Transverse colon (tissue), 4 donors: ENCODE measurements around the gene SMG1. TPM values are rescaled to one million over a fixed set of nuclear protein-coding genes. Genes with fewer than 3 reads are reported as not detected.

Experiments
- DNase-seq: peaks from one replicate; pipeline ENCODE4 v3.0.0-alpha.2; 2019
- H3K27ac ChIP-seq, 4 donors: fragments of 200-600 bp; sonication (generic); 2 replicates each; pipeline ENCODE4 v1.5.1; 2016 to 2018; ENCODE audit warnings: inconsistent platforms in 4 of 4
- H3K27me3 ChIP-seq: fragments of 200-600 bp; sonication (generic); 2 replicates; pipeline ENCODE4 v1.5.1; 2017; ENCODE audit warnings: inconsistent platforms
- H3K36me3 ChIP-seq, 4 donors: fragments of 200-600 bp; sonication (generic); 2 replicates each; pipeline ENCODE4 v1.5.1; 2017 to 2019; ENCODE audit warnings: inconsistent platforms in 4 of 4
- H3K4me1 ChIP-seq, 4 donors: fragments of 200-600 bp; sonication (generic); 2 replicates each; pipeline ENCODE4 v1.5.1; 2017 to 2020; ENCODE audit warnings: inconsistent platforms in 4 of 4
- H3K4me3 ChIP-seq, 4 donors: fragments of 200-600 bp; sonication (generic); 1 replicate in 1 of 4; 2 replicates in 3 of 4; pipeline versions ENCODE4 v1.5.1 to v1.6.1; 2017 to 2019; ENCODE audit warnings: inconsistent platforms in 4 of 4
- H3K9me3 ChIP-seq, 2 donors: fragments of 200-600 bp; sonication (generic); 2 replicates each; pipeline ENCODE4 v1.5.1; 2017 to 2019; ENCODE audit warnings: inconsistent platforms in 2 of 2
- EP300 ChIP-seq: sonication (generic); formaldehyde crosslinking; IDR thresholded peaks from one replicate; pipeline ENCODE4 v1.6.1; 2017; ENCODE audit warnings: antibody characterized with exemption, low read depth
- POLR2A ChIP-seq: fragments of 450-650 bp; IDR thresholded peaks from one replicate; pipeline ENCODE4 v1.6.1; 2016; ENCODE audit warnings: antibody characterized with exemption, mild to moderate bottlenecking, moderate library complexity
- POLR2AphosphoS5 ChIP-seq, 3 donors: sonication (generic); formaldehyde crosslinking; IDR thresholded peaks; one replicate each; pipeline ENCODE4 v1.6.1; 2016; ENCODE audit warnings: antibody characterized with exemption in 3 of 3
- WGBS, 2 donors: methylation state at CpG; one replicate each; pipeline ENCODE4 v1.1.5; 2018; ENCODE audit warnings: low coverage in 1 of 2; 5-methylcytosine and 5-hydroxymethylcytosine counted together
- in situ Hi-C, 4 donors: fragments of 200-750 bp; cut with MboI; loops; one replicate each; pipeline versions ENCODE4 v1.15.0 to v1.15.1; 2017; ENCODE audit warnings: low sequenced_read_pairs in 3 of 4, low pct_ligation_motif_present in 1 of 4, low pct_unique_long_range_greater_than_20kb in 1 of 4
- intact Hi-C: fragments of 100-400 bp; cut with DNase I; formaldehyde crosslinking; loops from one replicate; pipeline ENCODE4 v1.15.1; 2023; ENCODE audit warnings: low total_unique reads
- total RNA-seq, 4 donors: library from RNA; depleted of rRNA; stranded (reverse); fragments of >200 nt; gene quantifications; one replicate each; pipeline ENCODE4 v1.1.0, GENCODE V29; 2016
- TF ChIP-seq, protein P1 (sequence below), 5 experiments: fragments of 200-600 bp in 3 of 5; fragments of 450-650 bp in 2 of 5; sonication (generic) in 3 of 5; IDR thresholded peaks; 1 replicate in 2 of 5; 2 replicates in 3 of 5; pipeline ENCODE4 v1.5.1; 2016 to 2017; ENCODE audit warnings: antibody characterized with exemption in 5 of 5, inconsistent platforms in 3 of 5, mild to moderate bottlenecking in 2 of 5, moderate library complexity in 1 of 5

The SMG1 gene
- total RNA-seq, 4 donors from 2014 or later: 115 to 159 (median 127) TPM

GRCh38 chr16:18789850-18790706 lies 136.1 kb downstream of the SMG1 start, which contains the start of gene RPS15A:
RPS15A (minus strand) TSS chr16:18790334; CDS start chr16:18789113, 1,221 bp downstream.
- 1 to 3% methylated on average over 16 to 60 of the region's 60 CpGs for WGBS, 2 donors
- Histone ChIP-seq H3K4me1 (peaks cover 9 to 51% (median 39%) of the 10 kb centered on the region in 4 donors), H3K27me3 (no peaks in the 10 kb centered on the region), H3K27ac (peak within 1 kb of the TSS; percentile 85 to 92 (median 90)), H3K9me3 (no peaks in the 10 kb centered on the region), H3K36me3 (peaks cover 0 to 60% (median 24%) of the 10 kb centered on the region in 4 donors), H3K4me3 (peak within 1 kb of the TSS; percentile 70 to 88 (median 82))
- DNase-seq: peak; percentile 95
- intact Hi-C loops: no loop called here
- TF ChIP-seq EP300 (no peak), POLR2AphosphoS5 (IDR thresholded peaks at IDR 0.05) (peak; percentile 91 to 95 (median 94)), POLR2A (peak; percentile 87)
- in situ Hi-C loops: no loop called here

DNA sequence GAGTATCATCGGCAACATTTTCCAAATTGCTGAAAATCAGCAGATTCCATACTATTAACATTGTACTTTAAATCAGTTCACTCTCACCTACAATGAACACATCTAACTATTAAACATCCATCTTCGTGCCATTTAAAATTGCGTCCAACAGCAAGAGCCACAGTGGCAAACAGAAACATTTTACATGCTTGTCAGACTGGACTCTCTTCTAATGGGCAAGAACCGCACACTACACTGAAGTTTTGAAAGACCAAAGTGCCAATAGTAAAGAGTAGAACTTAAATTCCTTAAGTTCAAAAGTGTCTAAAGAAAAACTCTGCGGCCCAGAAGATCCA lies 136.7 kb downstream of the SMG1 start:
- Histone ChIP-seq H3K27me3 (no peaks in the 10 kb centered on the region), H3K27ac (peak overlapping the region; percentile 85 to 92 (median 90)), H3K36me3 (peaks cover 0 to 61% (median 23%) of the 10 kb centered on the region in 4 donors), H3K9me3 (no peaks in the 10 kb centered on the region), H3K4me3 (peak overlapping the region; percentile 70 to 88 (median 82)), H3K4me1 (peaks cover 9 to 54% (median 41%) of the 10 kb centered on the region in 4 donors)
- 0 to 1% methylated on average over 1 to 5 of the region's 5 CpGs for WGBS, 2 donors
- intact Hi-C loops (no loop called here), in situ Hi-C loops (no loop called here)
- TF ChIP-seq, protein P1, sequence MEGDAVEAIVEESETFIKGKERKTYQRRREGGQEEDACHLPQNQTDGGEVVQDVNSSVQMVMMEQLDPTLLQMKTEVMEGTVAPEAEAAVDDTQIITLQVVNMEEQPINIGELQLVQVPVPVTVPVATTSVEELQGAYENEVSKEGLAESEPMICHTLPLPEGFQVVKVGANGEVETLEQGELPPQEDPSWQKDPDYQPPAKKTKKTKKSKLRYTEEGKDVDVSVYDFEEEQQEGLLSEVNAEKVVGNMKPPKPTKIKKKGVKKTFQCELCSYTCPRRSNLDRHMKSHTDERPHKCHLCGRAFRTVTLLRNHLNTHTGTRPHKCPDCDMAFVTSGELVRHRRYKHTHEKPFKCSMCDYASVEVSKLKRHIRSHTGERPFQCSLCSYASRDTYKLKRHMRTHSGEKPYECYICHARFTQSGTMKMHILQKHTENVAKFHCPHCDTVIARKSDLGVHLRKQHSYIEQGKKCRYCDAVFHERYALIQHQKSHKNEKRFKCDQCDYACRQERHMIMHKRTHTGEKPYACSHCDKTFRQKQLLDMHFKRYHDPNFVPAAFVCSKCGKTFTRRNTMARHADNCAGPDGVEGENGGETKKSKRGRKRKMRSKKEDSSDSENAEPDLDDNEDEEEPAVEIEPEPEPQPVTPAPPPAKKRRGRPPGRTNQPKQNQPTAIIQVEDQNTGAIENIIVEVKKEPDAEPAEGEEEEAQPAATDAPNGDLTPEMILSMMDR (IDR thresholded peaks at IDR 0.05): no peak
- TF ChIP-seq EP300 (no peak), POLR2A (no peak), POLR2AphosphoS5 (IDR thresholded peaks at IDR 0.05) (no peak)
- no peak for DNase-seq

GRCh38 chr16:18788828-18789514 lies 137.2 kb downstream of the SMG1 start:
- Histone ChIP-seq H3K27ac (peak overlapping the region; percentile 85 to 92 (median 90)), H3K36me3 (peaks cover 0 to 61% (median 23%) of the 10 kb centered on the region in 4 donors), H3K27me3 (no peaks in the 10 kb centered on the region), H3K4me1 (peaks cover 9 to 54% (median 41%) of the 10 kb centered on the region in 4 donors), H3K9me3 (no peaks in the 10 kb centered on the region), H3K4me3 (peak overlapping the region; percentile 70 to 88 (median 82))
- 9 to 11% methylated on average over 4 to 20 of the region's 20 CpGs for WGBS, 2 donors
- DNase-seq: no peak
- intact Hi-C loops (no loop called here), in situ Hi-C loops (no loop called here)
- TF ChIP-seq, protein P1 (IDR thresholded peaks at IDR 0.05): no peak
- peak in 1 of 3 donors; percentile 7 for TF ChIP-seq POLR2AphosphoS5 (IDR thresholded peaks at IDR 0.05)

GRCh38 chr16:18784917-18785623 lies 141.1 kb downstream of the SMG1 start:
- no peak for TF ChIP-seq EP300
- TF ChIP-seq, protein P1 (IDR thresholded peaks at IDR 0.05): no peak
- no peak for TF ChIP-seq POLR2AphosphoS5 (IDR thresholded peaks at IDR 0.05)
- TF ChIP-seq POLR2A: no peak
- peak overlapping the region in 2 of 4 donors; percentile 9 to 11 for H3K27ac ChIP-seq
- DNase-seq: no peak
- in situ Hi-C loops: no loop called here
- peaks cover 0 to 57% (median 28%) of the 10 kb centered on the region in 4 donors for H3K36me3 ChIP-seq
- no peaks in the 10 kb centered on the region for H3K9me3 ChIP-seq
- H3K4me3 ChIP-seq: no peak overlapping the region
- intact Hi-C loops: no loop called here
- H3K4me1 ChIP-seq: peaks cover 9 to 44% (median 41%) of the 10 kb centered on the region in 4 donors
- H3K27me3 ChIP-seq: no peaks in the 10 kb centered on the region
- 57 to 65% methylated on average over 6 to 8 of the region's 8 CpGs for WGBS, 2 donors
